NCI-H345 (cell line): Measurements from ENCODE around the gene THAP11.
A peak's percentile ranks its signal among the peaks of the same experiment; 100 is the strongest.
"Not testable (repeated sequence)": the region's sequence is repeated elsewhere in the genome, so short reads cannot be mapped to it uniquely, and the experiment has no call there.

Source experiments
- DNase-seq: peaks from one replicate; lab custom pipeline; 2025; lab: John Stamatoyannopoulos, UW

Gene THAP11

GRCh38 chr16:67837190-67837589, 4.9 kb upstream of the THAP11 start:
- DNase-seq: not testable (repeated sequence)

GRCh38 chr16:67837811-67838210, 4.3 kb upstream of the THAP11 start:
- DNase-seq: no peak

GRCh38 chr16:67841198-67841815, 813 bp upstream of the THAP11 start:
- DNase-seq: no peak

- DNase-seq: peak; percentile 13
Measured at GRCh38 chr16:67842509-67843342, 606 bp downstream of the THAP11 start.

- DNase-seq: no peak
Measured at GRCh38 chr16:67843343-67843765, 1.2 kb downstream of the THAP11 start.

DNA sequence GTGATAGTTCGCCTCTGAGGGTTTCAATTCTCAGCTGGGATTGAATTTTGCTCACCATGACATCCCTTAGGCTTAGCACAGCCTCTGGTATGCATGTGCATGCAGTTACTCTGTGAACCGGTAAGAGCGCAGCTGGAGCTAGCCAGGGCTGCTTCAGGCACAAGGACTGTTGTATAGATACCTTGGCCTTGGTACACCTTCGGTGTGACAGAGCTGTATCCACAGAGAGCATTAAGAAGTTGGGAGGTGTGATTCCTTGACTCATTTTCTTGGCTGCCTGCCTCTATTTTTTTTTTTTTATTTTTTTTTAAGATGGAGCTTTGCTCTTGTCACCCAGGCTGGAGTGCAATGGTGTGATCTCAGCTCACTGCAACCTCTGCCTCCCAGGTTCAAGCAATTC, 2.4 kb downstream of the THAP11 start:
- no peak for DNase-seq

- no peak for DNase-seq
Measured at GRCh38 chr16:67845291-67846062, 3.4 kb downstream of the THAP11 start.

- no peak for DNase-seq
Measured at GRCh38 chr16:67846063-67846319, 3.9 kb downstream of the THAP11 start.

GRCh38 chr16:67846320-67847063, 4.4 kb downstream of the THAP11 start, which contains the start of gene NUTF2:
NUTF2 (plus strand) TSS chr16:67846933; CDS start chr16:67865131, 18,198 bp downstream.
- DNase-seq: peak; percentile 91

GRCh38 chr16:67847064-67847861, 5.1 kb downstream of the THAP11 start, which contains the start of gene CENPT:
CENPT (minus strand) TSS chr16:67847693; CDS start chr16:67833859, 13,834 bp downstream.
- DNase-seq: peak; percentile 65

GRCh38 chr16:67848118-67848517, 6.0 kb downstream of the THAP11 start:
- no peak for DNase-seq

- DNase-seq: no peak
Measured at GRCh38 chr16:67853670-67854069, 11.6 kb downstream of the THAP11 start.

DNA sequence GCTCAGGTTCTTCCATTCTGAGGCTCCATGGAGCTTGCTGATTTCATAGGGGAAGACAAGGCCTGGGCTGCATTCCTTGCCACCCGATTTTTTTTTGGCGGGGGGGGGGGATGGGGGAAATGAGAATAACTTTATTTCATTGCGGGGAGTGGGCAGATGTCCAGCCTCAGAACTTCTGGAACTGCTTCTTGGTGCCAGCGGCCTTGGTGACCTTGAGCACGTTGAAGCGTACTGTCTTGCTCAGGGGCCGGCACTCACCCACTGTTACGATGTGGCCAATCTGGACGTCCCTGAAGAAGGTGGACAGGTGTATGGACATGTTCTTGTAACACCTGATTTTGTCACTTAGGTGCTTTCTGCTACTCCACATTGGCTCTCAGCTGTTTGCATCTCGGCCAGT, 13.7 kb downstream of the THAP11 start:
- DNase-seq: no peak

DNA sequence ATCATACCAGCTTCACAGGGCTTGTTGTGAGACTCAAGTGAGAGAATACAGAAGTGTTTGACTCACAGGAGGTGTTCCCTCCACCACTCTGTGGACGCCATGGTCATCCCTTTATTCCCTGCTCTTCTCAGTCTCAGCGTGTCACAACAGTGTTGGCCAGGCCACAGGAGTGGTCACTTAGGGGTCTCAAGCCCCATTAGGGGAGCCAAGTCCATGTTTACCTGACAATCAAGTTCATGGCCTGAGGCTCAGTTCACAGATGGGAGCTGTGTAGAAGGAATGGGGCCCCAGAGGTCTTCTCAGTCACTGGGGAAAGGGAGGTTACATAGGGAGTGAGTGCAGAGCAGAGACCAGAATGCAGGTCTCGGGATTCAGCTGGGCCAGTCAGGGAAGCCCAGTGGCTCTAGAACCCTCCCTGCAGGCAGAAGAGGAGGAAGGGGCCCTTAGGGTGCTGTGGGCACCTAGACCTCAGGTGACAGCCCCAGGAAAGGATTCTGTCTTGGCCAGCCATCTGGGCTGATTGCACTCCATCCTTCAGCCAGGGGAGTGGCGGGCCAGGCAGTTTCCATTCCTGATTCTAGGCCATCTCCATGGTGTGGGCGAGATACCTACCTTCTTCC, 14.9 kb downstream of the THAP11 start:
- no peak for DNase-seq

DNA sequence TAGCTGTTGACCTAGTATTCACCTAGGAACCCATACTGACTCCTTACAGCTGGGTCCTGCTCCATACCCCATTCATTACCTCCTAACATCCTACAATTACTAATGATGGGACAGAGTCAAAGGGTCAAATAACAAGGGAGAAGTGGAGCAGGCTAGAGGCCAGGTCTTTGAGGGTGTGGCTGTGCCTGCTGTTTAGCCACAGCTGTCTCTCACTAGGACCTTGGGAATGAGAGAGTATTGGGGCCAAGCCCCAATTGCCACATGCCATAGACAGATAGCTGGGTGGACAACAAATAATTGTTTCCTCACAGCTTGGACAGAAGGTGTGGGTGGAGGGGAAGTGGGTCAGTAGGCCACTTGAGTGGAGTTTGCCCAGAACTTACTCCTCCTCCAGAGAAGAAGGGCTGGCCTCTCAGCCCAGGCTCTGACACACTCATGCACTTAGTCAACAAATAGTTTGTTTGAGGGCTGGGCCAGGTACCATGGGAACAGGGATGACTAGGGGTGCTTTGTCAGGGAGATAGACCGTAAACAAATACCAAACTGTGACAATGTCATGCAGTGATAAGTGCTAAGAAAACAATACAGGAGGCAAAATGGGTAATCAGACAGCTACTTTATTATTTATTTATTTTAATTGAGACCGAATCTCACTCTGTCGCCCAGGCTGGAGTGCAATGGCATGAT, 15.6 kb downstream of the THAP11 start:
- peak; percentile 84 for DNase-seq

- no peak for DNase-seq
Measured at GRCh38 chr16:67858500-67858899, 16.4 kb downstream of the THAP11 start.

DNA sequence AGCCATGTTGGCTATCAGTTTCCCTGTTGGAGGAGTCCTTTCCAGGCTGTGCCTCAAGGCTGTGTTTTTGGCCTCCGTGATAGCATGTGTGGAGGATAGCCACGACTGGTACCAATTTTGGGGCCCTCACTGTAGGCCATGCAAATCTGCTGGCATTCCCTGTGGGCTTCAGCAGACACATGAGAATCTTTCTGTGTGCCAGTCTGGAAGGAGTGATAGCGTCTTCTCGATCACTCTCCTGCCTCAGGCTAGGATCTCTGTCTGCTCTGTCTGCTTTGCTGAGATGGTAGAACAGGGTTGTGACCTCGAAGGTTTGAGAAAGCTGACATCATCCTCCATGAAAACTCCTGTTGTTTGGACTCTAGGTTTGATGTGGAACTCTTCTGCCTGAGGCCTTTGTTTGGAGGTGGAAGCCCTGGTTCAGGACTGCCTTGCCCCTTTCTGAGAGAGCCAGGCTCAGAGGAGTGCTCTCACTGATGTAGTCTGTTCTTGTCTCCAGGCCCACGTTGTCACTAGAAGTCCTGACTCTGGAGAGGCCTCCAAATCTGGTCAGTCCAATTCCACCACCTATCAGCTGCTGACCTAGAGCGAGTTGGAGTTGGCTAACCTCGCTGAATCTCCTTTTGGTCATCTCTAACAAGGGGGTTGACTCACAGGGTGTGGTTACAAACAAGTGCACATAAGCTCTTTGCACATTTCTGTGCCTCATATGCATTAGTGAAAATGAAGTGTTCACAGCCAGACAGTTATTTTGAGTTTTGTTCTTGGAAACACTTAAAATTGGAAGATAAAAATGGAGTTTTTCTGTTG, 18.7 kb downstream of the THAP11 start:
- no peak for DNase-seq

DNA sequence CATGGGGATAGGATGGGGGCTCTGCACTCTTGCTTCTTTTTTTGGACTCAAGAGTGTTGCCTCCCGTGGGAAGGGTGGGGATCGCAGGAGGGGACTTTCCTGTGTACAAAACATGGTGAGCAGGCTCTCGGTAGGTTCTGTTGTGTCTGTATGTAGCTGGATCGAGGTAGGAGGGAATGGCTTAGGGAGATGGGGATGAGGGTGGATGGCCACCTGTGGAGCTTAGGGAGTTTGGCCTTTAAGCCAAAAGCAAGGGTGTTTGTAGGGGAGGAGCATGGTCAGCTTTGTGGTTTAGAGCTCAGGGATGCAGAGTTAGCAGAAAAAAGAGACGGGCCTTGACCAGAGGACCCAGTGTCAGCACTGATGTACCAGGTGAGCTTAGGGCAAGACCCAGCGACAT, 19.8 kb downstream of the THAP11 start:
- no peak for DNase-seq
